SU-DHL-6 (cell line): ENCODE results near the gene GLI2.

Source experiments
- H2AFZ ChIP-seq: fragments of 200-600 bp; sonication (generic); 2 replicates; pipeline ENCODE4 v1.6.1; 2014; ENCODE audit warnings: low read depth, mild to moderate bottlenecking, moderate library complexity, mixed read lengths, antibody characterized with exemption, low read length; ENCODE audit not compliant: severe bottlenecking
- H3F3A ChIP-seq: fragments of 200-600 bp; shearing (Covaris generic); 2 replicates; pipeline ENCODE4 v1.6.0; 2016; ENCODE audit warnings: antibody characterized with exemption, mild to moderate bottlenecking; ENCODE audit not compliant: insufficient read depth
- H3K27ac ChIP-seq: fragments of 200-600 bp; sonication (generic); 2 replicates; pipeline ENCODE4 v1.5.1; 2016; ENCODE audit warnings: low read depth, mild to moderate bottlenecking, low read length, moderate library complexity, mixed read lengths
- H3K27me3 ChIP-seq: fragments of 200-600 bp; sonication (generic), shearing (Covaris generic); 2 replicates; pipeline ENCODE4 v1.6.0; 2014; ENCODE audit warnings: mild to moderate bottlenecking, low read length
- H3K36me3 ChIP-seq: fragments of 200-600 bp; sonication (generic); 2 replicates; pipeline ENCODE4 v1.6.1; 2014; ENCODE audit warnings: mild to moderate bottlenecking, low read length, mixed read lengths
- H3K4me2 ChIP-seq: fragments of 300-600, 200-600 bp; shearing (Covaris generic), sonication (generic); 2 replicates; pipeline ENCODE4 v1.6.0; 2014; ENCODE audit warnings: low read length, low read depth, mild to moderate bottlenecking; ENCODE audit not compliant: poor library complexity, severe bottlenecking
- H3K4me3 ChIP-seq: fragments of 200-600 bp; sonication (generic); 2 replicates; pipeline ENCODE4 v1.5.1; 2014; ENCODE audit warnings: antibody characterized with exemption, low read length, mild to moderate bottlenecking, mixed read lengths; ENCODE audit not compliant: insufficient read depth, poor library complexity, severe bottlenecking
- H3K79me2 ChIP-seq: fragments of 200-600 bp; sonication (generic); 2 replicates; pipeline ENCODE4 v1.6.1; 2014; ENCODE audit warnings: mild to moderate bottlenecking, low read length, moderate library complexity; ENCODE audit not compliant: insufficient read depth
- H3K9ac ChIP-seq: fragments of 200-600 bp; sonication (generic); 2 replicates; pipeline ENCODE4 v1.7.0; 2014; ENCODE audit warnings: mild to moderate bottlenecking, low read length
- H3K9me2 ChIP-seq: fragments of 200-600 bp; sonication (generic); replicated peaks from 2 replicates; pipeline ENCODE4 v1.6.1; 2014; ENCODE audit warnings: low read length; ENCODE audit not compliant: insufficient read depth
- H3K9me3 ChIP-seq: fragments of 200-600 bp; sonication (generic); 2 replicates; pipeline ENCODE4 v1.6.1; 2014; ENCODE audit warnings: low read length, mixed read lengths; ENCODE audit not compliant: insufficient read depth
- H4K20me1 ChIP-seq: fragments of 200-600 bp; sonication (generic); 2 replicates; pipeline ENCODE4 v1.6.1; 2014; ENCODE audit warnings: low read depth, mild to moderate bottlenecking, antibody characterized with exemption, low read length, moderate library complexity, mixed read lengths
- CTCF ChIP-seq: fragments of 200-600 bp; sonication (generic); IDR thresholded peaks from one replicate; pipeline ENCODE4 v1.5.1; 2017; ENCODE audit warnings: antibody characterized with exemption, mild to moderate bottlenecking, low read length, moderate library complexity; ENCODE audit not compliant: insufficient read depth, poor library complexity, severe bottlenecking
- EZH2phosphoT487 ChIP-seq: fragments of 200-600 bp; sonication (generic), shearing (Covaris generic); conservative IDR thresholded peaks from 2 replicates; pipeline ENCODE4 v1.6.1; 2018; ENCODE audit warnings: mild to moderate bottlenecking, antibody characterized with exemption, low read length, moderate library complexity, mixed read lengths

GLI2 gene

GRCh38 chr2:120749506-120750431 lies 14.1 kb downstream of the GLI2 start:
- Histone ChIP-seq H3K4me2 (no peak overlapping the region), H3K27ac (no peak overlapping the region), H3K9me2 (no peaks in the 10 kb centered on the region), H3K9me3 (no peaks in the 10 kb centered on the region), H2AFZ (no peak overlapping the region), H3K79me2 (no peaks in the 10 kb centered on the region), H3K9ac (no peak overlapping the region), H3F3A (no peaks in the 10 kb centered on the region), H3K4me3 (no peak overlapping the region), H3K36me3 (no peaks in the 10 kb centered on the region), H4K20me1 (no peaks in the 10 kb centered on the region), H3K27me3 (no peaks in the 10 kb centered on the region)
- no peak for TF ChIP-seq EZH2phosphoT487
- no peak for TF ChIP-seq CTCF

GRCh38 chr2:120750488-120751210 lies 15.0 kb downstream of the GLI2 start:
- Histone ChIP-seq H2AFZ (no peak overlapping the region), H3K27ac (no peak overlapping the region), H3K9me2 (no peaks in the 10 kb centered on the region), H3F3A (no peaks in the 10 kb centered on the region), H3K4me3 (no peak overlapping the region), H3K79me2 (no peaks in the 10 kb centered on the region), H4K20me1 (no peaks in the 10 kb centered on the region), H3K36me3 (no peaks in the 10 kb centered on the region), H3K4me2 (no peak overlapping the region), H3K9me3 (no peaks in the 10 kb centered on the region), H3K9ac (no peak overlapping the region), H3K27me3 (no peaks in the 10 kb centered on the region)
- TF ChIP-seq CTCF (no peak), EZH2phosphoT487 (no peak)

GRCh38 chr2:120751553-120751952 lies 15.9 kb downstream of the GLI2 start:
- Histone ChIP-seq H3K4me2 (no peak overlapping the region), H3K27me3 (no peaks in the 10 kb centered on the region), H3K36me3 (no peaks in the 10 kb centered on the region), H3K9me2 (no peaks in the 10 kb centered on the region), H2AFZ (no peak overlapping the region), H3K9me3 (no peaks in the 10 kb centered on the region), H3K4me3 (no peak overlapping the region), H3F3A (no peaks in the 10 kb centered on the region), H4K20me1 (no peaks in the 10 kb centered on the region), H3K27ac (no peak overlapping the region), H3K79me2 (no peaks in the 10 kb centered on the region), H3K9ac (no peak overlapping the region)
- no peak for TF ChIP-seq CTCF
- no peak for TF ChIP-seq EZH2phosphoT487
